Measurements from ENCODE around the gene EBF4. TPM values are rescaled to one million over a fixed set of nuclear protein-coding genes. Genes with fewer than 3 reads are reported as not detected.
"Not testable (repeated sequence)": the region's sequence is repeated elsewhere in the genome, so short reads cannot be mapped to it uniquely, and the experiment has no call there.

The EBF4 gene
- total RNA-seq, 1 donor = 2.6 TPM

DNA sequence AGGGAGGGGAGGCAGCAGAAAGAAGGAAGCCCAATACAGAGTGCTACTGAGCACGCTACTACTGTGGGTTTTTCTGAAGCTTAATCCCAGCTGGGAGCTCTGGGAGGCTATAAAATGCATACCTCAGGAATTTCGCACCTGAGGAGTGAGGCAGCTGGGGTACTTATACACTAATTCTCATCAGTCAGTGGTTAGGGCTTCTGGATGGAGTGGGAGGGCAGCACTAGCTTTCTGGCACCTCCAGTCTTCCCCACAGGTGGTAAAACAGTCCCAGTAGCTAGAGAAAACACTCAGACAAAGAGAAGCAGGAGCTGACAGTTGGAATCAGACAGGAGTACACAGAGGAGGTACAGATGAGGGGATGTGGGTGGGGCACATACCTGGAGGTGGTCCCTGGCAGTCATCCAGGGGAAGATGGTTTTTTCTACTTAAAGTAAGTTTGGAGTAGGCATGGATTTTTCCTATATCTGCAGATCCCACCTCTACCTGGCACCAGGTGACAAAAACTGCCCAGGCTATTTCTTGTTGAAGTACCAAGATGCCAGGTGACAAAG is 70.1 kb downstream of the EBF4 start:
- DNase-seq (ENCODE audit: low read depth) = no peak
- H3K4me3 ChIP-seq (ENCODE audit: low read depth, low read length) = no peak overlapping the region
- TF ChIP-seq, protein P1, sequence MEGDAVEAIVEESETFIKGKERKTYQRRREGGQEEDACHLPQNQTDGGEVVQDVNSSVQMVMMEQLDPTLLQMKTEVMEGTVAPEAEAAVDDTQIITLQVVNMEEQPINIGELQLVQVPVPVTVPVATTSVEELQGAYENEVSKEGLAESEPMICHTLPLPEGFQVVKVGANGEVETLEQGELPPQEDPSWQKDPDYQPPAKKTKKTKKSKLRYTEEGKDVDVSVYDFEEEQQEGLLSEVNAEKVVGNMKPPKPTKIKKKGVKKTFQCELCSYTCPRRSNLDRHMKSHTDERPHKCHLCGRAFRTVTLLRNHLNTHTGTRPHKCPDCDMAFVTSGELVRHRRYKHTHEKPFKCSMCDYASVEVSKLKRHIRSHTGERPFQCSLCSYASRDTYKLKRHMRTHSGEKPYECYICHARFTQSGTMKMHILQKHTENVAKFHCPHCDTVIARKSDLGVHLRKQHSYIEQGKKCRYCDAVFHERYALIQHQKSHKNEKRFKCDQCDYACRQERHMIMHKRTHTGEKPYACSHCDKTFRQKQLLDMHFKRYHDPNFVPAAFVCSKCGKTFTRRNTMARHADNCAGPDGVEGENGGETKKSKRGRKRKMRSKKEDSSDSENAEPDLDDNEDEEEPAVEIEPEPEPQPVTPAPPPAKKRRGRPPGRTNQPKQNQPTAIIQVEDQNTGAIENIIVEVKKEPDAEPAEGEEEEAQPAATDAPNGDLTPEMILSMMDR (IDR thresholded peaks at IDR 0.05; ENCODE audit: insufficient read depth, low read depth, low read length) = no peak

DNA sequence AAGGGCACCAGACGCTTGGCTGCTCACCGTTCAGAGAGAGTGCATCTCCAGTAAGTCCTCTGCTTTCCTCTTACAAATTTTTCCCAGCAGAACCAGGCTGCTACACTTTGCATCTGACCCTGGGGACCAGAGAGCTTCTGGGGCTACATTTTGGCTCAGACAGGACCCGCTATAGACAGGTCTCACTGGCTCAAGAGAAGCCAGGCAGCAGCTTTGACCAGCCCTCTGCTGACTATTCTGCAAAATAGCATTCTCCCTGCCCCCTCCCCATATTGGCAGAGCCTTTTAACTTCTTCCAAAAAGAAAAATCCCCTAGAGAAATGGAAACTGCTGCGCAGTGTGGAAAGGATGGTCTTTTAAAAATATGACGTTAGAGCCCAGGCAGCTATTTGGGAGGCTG is 70.6 kb downstream of the EBF4 start:
- no peak for DNase-seq (ENCODE audit: low read depth)
- TF ChIP-seq, protein P1 (IDR thresholded peaks at IDR 0.05; ENCODE audit: insufficient read depth, low read depth, low read length) = no peak

DNA sequence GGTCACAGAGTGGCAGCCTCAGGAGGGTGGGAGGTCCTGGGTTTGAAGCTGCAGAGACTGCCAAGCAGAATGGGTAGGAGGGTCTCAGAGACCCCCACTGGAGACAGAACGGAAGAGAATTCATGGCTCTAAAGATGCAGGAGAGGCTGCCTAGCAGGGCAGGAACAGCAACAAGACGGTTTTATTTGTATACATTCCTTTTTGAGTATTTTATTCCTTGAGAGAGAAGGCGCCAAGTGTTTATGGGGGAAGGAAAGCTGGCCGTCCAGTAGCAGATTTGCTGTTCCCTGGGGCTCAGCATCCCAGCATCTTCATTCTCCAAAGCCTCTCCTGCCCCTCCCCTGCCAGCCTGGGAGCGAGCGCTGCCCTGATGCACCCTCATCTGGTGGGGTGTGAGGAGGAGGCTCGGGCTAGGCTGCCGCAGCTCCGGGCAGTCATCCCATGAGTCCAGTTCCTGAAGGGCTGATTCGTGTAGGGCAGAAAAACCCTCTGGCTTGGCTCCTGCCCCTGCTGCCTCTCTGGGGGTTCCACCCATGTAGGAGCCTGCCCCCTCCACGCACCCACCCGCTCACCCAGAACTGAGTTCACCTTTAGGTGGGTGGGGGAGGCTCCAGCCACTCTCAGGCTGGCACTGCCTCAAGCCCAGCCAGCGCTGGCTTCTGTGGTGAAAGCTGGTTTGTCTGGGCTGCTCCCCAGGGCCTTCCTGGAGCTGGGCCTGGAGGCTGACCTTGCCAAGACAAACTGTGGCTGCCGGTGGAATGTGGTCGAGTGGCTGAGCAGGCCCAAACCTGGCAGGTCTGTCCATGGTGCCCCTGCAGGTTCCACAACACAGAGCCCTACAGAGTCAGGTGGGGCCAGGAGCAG is 75.4 kb downstream of the EBF4 start:
- no peak for DNase-seq (ENCODE audit: low read depth)
- no peak overlapping the region for H3K4me3 ChIP-seq (ENCODE audit: low read depth, low read length)
- TF ChIP-seq, protein P1 (IDR thresholded peaks at IDR 0.05; ENCODE audit: insufficient read depth, low read depth, low read length) = no peak

More for the DNA sequence above, 70.6 kb downstream of the EBF4 start:
- H3K4me3 ChIP-seq (ENCODE audit: low read depth, low read length) = no peak overlapping the region

DNA sequence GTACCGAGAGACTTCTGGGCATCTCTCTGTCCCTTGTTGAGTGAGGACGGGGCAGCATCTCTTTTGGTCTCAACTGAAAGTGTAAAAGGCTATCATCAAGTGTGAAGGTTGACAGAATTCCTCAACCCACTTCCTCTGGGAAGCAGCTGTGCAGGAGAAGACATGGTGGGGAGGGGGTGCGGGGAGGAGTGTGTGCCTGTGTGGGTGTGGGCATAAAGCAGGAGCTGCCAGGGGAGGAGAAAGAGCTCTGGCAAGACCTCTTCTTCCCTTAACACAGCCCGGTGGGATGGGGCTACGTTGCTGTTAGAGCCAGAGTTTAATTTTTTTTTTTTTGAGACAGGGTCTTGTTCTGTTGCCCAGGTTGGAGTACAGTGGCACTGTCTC is 76.0 kb downstream of the EBF4 start:
- TF ChIP-seq, protein P1 (IDR thresholded peaks at IDR 0.05; ENCODE audit: insufficient read depth, low read depth, low read length) = no peak
- DNase-seq (ENCODE audit: low read depth) = no peak
- no peak overlapping the region for H3K4me3 ChIP-seq (ENCODE audit: low read depth, low read length)

DNA sequence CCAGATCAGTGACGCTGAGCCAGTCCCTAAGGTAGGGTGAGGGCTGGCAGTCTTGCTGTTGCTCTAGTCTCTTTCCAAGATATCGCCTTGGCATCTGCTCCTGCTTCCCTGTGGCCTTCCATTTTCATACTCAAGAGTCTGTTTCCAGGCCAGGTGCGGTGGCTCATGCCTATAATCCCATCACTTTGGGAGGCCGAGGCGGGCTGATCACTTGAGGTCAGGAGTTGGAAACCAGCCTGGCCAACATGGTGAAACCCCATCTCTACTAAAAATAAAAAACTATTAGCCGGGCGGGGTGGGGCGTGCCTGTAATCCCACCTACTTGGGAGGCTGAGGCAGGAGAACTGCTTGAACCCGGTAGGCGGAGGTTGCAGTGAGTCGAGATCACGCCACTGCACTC is 77.5 kb downstream of the EBF4 start:
- H3K4me3 ChIP-seq (ENCODE audit: low read depth, low read length); DNase-seq (ENCODE audit: low read depth): not testable (repeated sequence)

DNA sequence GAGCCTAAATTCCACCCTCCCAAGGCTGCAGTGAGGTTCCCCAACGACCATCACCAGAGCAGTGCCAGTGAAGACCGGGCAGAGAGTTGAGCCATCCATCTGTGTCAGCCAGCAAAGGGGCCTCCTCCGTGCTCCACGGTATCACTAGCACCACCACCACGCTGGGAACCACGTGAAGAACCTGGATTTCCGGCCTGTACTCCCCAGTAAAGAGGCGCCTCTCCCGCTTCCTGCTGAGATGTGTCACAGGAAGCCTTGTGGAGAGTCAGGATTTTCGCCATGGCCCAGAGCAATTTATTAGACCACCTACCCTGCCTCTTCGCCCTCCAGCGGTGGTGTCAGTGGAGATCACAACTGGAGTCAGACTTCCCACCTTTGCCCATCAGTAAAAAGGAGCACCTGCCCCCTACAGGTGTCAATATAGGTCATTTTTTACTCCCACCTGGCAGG is 79.1 kb downstream of the EBF4 start:
- no peak for DNase-seq (ENCODE audit: low read depth)
- no peak overlapping the region for H3K4me3 ChIP-seq (ENCODE audit: low read depth, low read length)
- TF ChIP-seq, protein P1 (IDR thresholded peaks at IDR 0.05; ENCODE audit: insufficient read depth, low read depth, low read length) = no peak

DNA sequence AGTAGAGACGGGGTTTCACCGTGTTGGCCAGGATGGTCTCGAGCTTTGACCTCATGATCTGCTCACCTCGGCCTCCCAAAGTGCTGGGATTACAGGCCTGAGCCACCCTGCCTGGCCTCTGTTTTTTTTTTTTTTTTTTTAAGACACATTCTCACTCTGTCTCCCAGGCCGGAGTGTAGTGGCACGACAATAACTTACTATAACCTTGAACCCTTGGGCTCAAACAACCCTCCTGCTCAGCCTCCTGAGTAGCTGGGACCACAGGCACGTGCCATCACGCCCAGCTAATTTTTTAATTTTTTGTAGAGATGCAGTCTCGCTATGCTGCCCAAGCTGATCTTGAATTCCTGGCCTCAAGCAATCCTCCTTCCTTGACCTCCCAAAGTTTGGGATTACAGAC is 81.2 kb downstream of the EBF4 start:
- TF ChIP-seq, protein P1 (IDR thresholded peaks at IDR 0.05; ENCODE audit: insufficient read depth, low read depth, low read length) = no peak
- DNase-seq (ENCODE audit: low read depth) = no peak
- no peak overlapping the region for H3K4me3 ChIP-seq (ENCODE audit: low read depth, low read length)
